ENCODE measurements around the gene TEX54.

Gene TEX54

GRCh38 chr11:62782753-62783152 lies 49.9 kb downstream of the TEX54 start:
- no peak for DNase-seq

Data from 8988T (cell line).